ENCODE measurements around the gene SPRR5.

SPRR5 gene

GRCh38 chr1:152928671-152929070 is 18.3 kb upstream of the SPRR5 start:
- Mint-ChIP-seq H3K4me1 (no peaks in the 10 kb centered on the region), H3K9me3 (no peaks in the 10 kb centered on the region), H3K27ac (no peak overlapping the region), H3K4me3 (no peak overlapping the region), H3K27me3 (peaks cover 23% of the 10 kb centered on the region)
- DNase-seq (no peak), ATAC-seq (no peak)

DNA sequence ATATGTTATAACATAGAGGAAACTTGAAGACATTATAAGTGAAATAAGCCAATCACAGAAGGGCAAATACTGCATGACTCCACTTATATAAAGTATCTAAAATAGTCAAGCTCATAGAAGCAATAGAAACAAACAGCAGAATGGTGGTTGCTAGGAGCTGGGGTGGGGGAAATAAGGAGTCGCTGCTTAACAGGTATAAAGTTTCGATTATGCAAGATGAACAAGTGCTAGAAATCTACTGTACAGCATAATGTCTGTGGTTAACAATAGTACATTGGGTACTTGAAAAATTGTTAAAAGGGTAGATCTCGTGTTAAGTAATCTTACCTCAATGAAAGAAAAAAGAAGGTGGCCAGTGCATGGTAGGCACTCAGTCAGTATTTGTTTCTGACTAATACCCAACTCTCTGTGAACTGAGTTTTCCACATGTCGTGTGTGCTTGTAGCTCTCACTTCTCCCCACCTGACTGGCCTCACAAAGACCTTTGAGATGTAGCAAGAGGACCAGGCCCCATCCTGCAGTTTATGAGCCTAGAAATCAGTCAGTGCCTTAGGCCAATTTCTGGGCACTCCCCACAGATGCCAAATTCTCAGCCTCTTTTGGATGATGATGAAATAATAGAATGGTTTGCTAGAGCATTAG is 14.7 kb upstream of the SPRR5 start:
- H3K27me3 Mint-ChIP-seq, result peaks cover 13% of the 10 kb centered on the region
- ATAC-seq, result no peak
- no peak overlapping the region for H3K27ac Mint-ChIP-seq
- no peaks in the 10 kb centered on the region for H3K4me1 Mint-ChIP-seq
- DNase-seq, result no peak
- H3K4me3 Mint-ChIP-seq, result no peak overlapping the region
- no peaks in the 10 kb centered on the region for H3K9me3 Mint-ChIP-seq

- ATAC-seq (no peak), DNase-seq (no peak)
- H3K4me3 Mint-ChIP-seq, result no peak overlapping the region
- no peak overlapping the region for H3K27ac Mint-ChIP-seq
- H3K9me3 Mint-ChIP-seq, result no peaks in the 10 kb centered on the region
- peaks cover 13% of the 10 kb centered on the region for H3K27me3 Mint-ChIP-seq
- H3K4me1 Mint-ChIP-seq, result no peaks in the 10 kb centered on the region
These were observed 13.8 kb upstream of the SPRR5 start for GRCh38 chr1:152933196-152933595.

DNA sequence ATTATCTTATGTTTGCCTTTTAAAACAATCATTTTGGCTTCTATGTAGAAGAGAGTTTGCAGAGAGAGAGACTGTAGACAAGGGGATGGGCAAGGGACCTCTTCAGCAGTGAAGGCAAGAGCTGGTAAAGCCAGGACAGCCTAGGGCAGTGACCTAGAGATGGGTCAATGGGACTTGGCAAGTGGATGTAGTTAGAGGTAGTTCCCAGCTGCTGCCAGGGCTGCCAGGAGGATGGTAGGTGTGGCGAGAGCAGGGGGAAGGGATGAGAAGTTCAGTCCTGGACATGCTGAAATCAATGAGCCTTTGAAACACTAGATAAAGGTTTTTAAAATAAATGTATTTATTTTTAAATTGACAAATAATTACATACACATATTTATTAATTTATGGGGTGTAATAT is 6.4 kb upstream of the SPRR5 start:
- no peak overlapping the region for H3K4me3 Mint-ChIP-seq

DNA sequence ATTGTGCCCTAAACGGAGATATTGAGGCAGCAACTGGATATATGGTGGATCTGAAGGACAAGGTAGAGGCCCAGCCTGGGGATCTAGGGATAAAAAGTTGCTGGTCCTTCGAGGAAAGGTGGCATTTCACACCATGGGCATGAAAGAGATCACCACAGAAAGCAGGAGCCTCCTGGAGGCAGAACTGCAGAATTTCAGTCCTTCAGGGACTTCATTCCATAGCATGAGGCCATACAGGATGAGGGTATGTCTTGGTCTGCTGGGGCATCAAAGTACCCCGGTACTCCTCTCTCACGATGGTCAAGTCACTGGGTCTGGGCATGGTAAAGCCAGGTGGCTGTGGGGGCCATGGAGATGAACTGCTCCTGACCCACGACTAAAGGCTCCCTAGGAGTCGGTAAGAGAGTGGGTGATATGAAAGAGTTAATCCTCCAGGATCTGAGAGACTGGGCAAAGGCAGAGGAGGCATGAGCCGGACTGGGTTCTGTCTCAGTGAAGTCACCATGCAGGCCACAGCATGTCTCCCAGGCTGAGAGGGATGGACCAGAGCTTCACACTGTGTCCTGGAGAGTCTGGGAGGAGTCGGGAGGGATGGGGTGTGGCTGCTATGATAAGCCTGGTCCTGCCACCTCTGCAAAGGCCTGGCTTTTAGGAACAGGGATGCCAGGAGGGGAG is 5.8 kb upstream of the SPRR5 start:
- ATAC-seq, result no peak
- Mint-ChIP-seq H3K27me3 (peaks cover 16% of the 10 kb centered on the region), H3K4me1 (no peaks in the 10 kb centered on the region), H3K4me3 (no peak overlapping the region), H3K27ac (no peak overlapping the region), H3K9me3 (no peaks in the 10 kb centered on the region)
- no peak for DNase-seq

More for the DNA sequence above, 6.4 kb upstream of the SPRR5 start:
- ATAC-seq (no peak), DNase-seq (no peak)
- Mint-ChIP-seq H3K9me3 (no peaks in the 10 kb centered on the region), H3K4me1 (no peaks in the 10 kb centered on the region), H3K27me3 (peaks cover 16% of the 10 kb centered on the region), H3K27ac (no peak overlapping the region)

- peaks cover 24% of the 10 kb centered on the region for H3K27me3 Mint-ChIP-seq
- H3K4me3 Mint-ChIP-seq, result no peak overlapping the region
- H3K27ac Mint-ChIP-seq, result no peak overlapping the region
- no peaks in the 10 kb centered on the region for H3K4me1 Mint-ChIP-seq
- DNase-seq (no peak), ATAC-seq (no peak)
- H3K9me3 Mint-ChIP-seq, result no peaks in the 10 kb centered on the region
These were observed 4.8 kb upstream of the SPRR5 start for GRCh38 chr1:152942161-152942560.

GRCh38 chr1:152946248-152946647 is 758 bp upstream of the SPRR5 start:
- H3K4me1 Mint-ChIP-seq, result no peaks in the 10 kb centered on the region
- H3K27me3 Mint-ChIP-seq, result peaks cover 12% of the 10 kb centered on the region
- H3K4me3 Mint-ChIP-seq, result no peak overlapping the region
- no peaks in the 10 kb centered on the region for H3K9me3 Mint-ChIP-seq
- no peak for ATAC-seq
- no peak overlapping the region for H3K27ac Mint-ChIP-seq
- no peak for DNase-seq

GRCh38 chr1:152951711-152952110 is 4.7 kb downstream of the SPRR5 start:
- no peak for ATAC-seq
- Mint-ChIP-seq H3K27ac (no peak overlapping the region), H3K27me3 (peaks cover 8% of the 10 kb centered on the region), H3K9me3 (no peaks in the 10 kb centered on the region), H3K4me3 (no peak overlapping the region), H3K4me1 (no peaks in the 10 kb centered on the region)
- no peak for DNase-seq

- ATAC-seq, result no peak
- H3K4me1 Mint-ChIP-seq, result no peaks in the 10 kb centered on the region
- H3K27me3 Mint-ChIP-seq, result no peaks in the 10 kb centered on the region
- no peak overlapping the region for H3K27ac Mint-ChIP-seq
- no peak for DNase-seq
- H3K4me3 Mint-ChIP-seq, result no peak overlapping the region
- H3K9me3 Mint-ChIP-seq, result no peaks in the 10 kb centered on the region
These were observed 6.8 kb downstream of the SPRR5 start for GRCh38 chr1:152953761-152954160.

DNA sequence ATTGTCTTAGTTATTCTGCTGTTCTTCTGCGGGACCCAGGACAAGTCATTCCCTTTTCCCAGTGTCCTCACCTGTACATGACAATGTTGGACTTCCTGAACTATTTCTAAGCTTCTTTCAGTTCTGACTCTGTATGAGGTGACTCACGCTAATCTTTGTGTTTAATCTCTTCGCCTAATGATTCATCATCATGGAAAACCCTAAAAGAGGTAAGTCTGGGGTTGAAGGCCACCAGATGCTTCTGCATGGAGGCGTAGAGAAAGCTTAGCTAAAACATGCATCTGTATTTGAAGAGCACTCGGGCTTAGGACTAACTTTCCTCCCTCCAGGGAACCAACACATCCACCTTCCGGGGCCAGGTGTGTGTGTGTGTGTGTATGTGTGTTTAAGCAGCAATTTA is 7.4 kb downstream of the SPRR5 start:
- no peaks in the 10 kb centered on the region for H3K27me3 Mint-ChIP-seq
- H3K4me3 Mint-ChIP-seq, result no peak overlapping the region
- DNase-seq (no peak), ATAC-seq (no peak)
- no peaks in the 10 kb centered on the region for H3K4me1 Mint-ChIP-seq
- no peaks in the 10 kb centered on the region for H3K9me3 Mint-ChIP-seq
- H3K27ac Mint-ChIP-seq, result no peak overlapping the region

DNA sequence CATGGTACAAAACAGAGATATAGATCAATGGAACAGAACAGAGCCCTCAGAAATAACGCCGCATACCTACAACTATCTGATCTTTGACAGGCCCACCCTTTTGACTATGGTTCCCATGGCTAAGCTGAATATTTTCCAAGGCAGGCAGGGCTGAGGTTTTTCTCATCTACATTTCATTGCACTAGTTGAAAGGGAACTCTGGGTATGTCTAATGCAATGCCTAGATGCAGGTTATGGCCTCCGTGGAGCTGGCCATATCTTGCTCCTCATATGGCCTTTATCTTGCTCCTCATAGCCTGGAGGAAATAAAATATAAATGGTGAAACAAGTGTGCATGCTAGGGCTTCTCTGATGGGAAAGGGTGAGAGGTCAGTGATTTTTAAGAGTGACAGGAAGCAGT is 10.6 kb downstream of the SPRR5 start:
- no peak for DNase-seq
- no peak for ATAC-seq
- Mint-ChIP-seq H3K4me1 (no peaks in the 10 kb centered on the region), H3K27ac (no peak overlapping the region), H3K4me3 (no peak overlapping the region), H3K9me3 (no peaks in the 10 kb centered on the region), H3K27me3 (peaks cover 16% of the 10 kb centered on the region)

DNA sequence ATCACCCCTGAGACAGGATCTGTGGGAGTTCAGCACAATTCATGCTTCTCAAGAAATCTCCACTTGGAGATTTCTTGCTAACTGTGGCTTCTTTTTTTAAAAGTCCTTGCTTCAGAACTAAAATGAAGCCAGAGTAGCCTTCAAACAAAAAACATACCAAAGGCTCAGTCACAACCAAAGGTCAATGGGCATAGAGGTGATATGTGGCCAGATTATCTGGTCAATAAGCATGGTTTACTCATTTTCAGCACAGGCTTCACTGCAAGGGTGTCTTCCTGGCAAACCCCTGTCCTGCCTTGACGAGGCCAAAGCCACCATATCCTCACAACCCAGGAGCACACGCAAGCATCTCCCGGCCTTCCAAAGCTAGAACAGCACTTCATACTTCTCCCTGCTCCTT is 12.3 kb downstream of the SPRR5 start:
- no peak overlapping the region for H3K27ac Mint-ChIP-seq
- H3K27me3 Mint-ChIP-seq, result peaks cover 16% of the 10 kb centered on the region
- H3K4me3 Mint-ChIP-seq, result no peak overlapping the region
- no peaks in the 10 kb centered on the region for H3K4me1 Mint-ChIP-seq
- H3K9me3 Mint-ChIP-seq, result no peaks in the 10 kb centered on the region
- DNase-seq (no peak), ATAC-seq (no peak)

DNA sequence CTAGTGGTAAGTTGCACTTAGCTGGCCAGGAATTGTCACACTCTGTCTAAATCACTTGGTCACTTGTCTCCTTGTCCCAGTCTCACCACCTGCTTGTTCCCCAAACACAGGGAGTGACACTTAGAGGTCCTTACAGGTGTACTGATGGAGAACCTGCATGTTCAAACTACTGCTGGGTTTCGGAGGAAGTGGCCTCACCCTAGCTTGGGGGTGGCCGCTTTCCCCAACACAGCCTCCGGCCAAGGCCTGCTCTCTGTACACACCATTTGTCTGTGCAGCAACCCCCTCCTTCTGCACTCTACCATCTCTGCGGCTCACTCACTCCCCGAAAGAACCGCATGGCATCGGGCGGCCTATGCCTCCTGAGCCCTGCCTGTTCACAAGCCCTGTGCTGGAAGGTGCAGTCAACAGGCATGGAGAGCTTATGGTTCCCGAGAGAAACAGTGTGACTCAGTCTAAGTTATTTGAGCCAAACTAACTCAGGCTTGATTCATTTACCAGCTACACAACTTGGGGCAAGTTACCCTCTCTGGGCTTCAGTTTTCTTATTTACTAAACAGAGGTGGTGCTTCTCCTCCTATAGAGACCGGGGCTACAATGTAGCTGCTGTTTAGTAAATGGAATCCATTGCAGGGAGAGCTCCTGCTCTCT is 12.9 kb downstream of the SPRR5 start:
- DNase-seq (no peak), ATAC-seq (no peak)
- no peak overlapping the region for H3K4me3 Mint-ChIP-seq
- H3K27me3 Mint-ChIP-seq, result peaks cover 16% of the 10 kb centered on the region
- H3K27ac Mint-ChIP-seq, result no peak overlapping the region
- no peaks in the 10 kb centered on the region for H3K9me3 Mint-ChIP-seq
- H3K4me1 Mint-ChIP-seq, result no peaks in the 10 kb centered on the region

DNA sequence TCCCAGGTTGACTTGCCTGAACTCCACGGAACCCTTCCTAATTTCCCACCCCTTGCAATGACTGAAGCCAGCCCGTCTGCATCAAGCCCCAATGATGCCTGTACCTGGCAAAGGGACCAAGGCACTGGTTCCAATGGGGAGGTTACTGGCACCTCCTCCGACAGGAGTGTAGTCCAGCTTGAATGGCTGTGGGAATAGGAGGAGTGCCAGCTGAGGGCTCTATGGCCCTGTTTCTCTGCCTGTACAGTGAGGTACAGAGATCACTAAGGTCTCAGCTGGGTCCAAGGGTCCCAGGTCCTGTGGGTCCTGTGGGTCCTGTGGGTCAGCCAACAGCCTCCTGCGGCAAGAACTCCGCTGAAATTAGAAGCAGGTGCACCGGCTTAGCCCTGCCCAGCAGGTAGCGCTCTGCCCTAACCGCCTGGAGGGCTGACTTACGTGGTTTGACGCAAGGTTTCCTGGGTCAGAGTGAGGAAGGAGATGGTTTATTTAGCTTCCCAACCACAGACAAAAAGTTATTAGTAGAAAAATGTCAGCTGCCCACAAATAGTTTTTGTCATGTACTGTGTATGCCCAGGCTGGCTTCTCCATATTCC is 13.5 kb downstream of the SPRR5 start:
- H3K9me3 Mint-ChIP-seq, result no peaks in the 10 kb centered on the region
- ATAC-seq (no peak), DNase-seq (no peak)
- peaks cover 16% of the 10 kb centered on the region for H3K27me3 Mint-ChIP-seq
- no peak overlapping the region for H3K4me3 Mint-ChIP-seq
- no peaks in the 10 kb centered on the region for H3K4me1 Mint-ChIP-seq
- no peak overlapping the region for H3K27ac Mint-ChIP-seq

DNA sequence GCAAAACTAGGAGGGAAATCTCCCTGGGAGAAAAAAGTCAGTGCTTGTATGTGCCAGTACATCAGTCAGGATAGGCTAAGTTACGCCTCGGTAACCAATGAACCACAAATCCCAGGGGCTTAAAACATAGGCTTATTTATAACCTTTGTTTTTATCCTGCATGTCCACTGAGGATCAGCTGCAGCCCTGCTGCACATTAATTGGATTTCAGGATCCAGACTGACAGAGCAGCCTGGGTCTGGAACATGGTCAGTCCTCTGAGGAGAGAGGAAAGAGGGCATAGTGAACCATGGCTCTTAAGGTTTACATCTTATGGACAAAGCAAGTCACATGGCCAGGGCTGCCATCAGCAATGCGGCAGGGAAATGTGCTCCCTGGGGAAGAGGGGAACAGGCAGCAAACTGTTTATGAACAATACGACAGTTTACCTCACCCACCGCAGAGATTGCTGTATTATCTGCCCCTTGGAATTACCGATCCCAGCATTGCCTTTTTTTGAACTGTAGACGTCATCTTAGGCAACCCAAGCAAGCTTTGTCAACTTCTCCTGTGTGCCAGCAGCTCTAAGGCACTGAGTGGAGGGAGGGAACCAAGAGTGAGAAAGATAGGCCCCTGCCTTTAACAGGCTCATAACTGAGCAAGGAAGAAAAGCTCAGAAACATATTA is 14.4 kb downstream of the SPRR5 start:
- ATAC-seq, result no peak
- Mint-ChIP-seq H3K4me1 (no peaks in the 10 kb centered on the region), H3K27me3 (peaks cover 16% of the 10 kb centered on the region), H3K9me3 (no peaks in the 10 kb centered on the region), H3K4me3 (no peak overlapping the region), H3K27ac (no peak overlapping the region)
- no peak for DNase-seq

Data from stimulated activated naive CD8-positive, alpha-beta T cell treated with anti-CD3 and anti-CD28 coated beads, Interleukin-15, amount 100 ng/mL, for 72 hours (primary cell).